ENCODE measurements around the gene FBRSL1.

DNA sequence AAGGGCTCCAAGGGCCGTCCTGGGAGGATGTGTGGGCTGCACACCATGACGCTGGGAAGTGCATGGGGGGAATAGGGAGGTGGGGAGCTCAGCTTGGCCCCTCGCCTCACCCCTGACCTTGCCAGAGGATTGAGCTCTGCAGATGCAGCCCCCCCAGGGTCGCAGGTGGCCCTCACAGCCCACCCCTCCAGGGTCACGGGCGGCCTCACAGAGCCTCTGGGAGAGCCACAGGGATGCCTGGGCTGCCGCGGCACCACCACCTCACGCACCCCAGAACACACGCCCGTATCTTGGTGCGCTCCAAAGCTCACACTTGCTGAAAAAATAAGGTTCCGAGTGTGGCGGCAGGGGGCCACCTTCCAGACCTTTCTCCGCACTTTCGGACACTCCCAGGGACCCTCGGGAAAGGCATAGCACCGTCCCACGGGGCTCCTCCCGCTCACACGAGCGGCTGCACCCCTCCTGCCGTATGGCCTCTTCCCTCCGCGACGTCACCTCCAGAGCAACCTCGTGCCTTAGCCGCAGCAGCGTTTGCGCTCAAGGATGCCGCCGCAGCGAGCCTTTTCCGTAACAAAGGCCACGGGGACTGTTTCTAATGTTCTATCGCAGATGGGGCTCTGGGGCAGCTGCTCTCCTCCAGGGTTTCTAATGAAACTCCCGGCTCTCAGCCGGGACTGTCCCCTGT is 9.9 kb upstream of the FBRSL1 start:
- no peak for TF ChIP-seq GABPA (IDR thresholded peaks at IDR 0.05; ENCODE audit: low read depth)
- TF ChIP-seq, protein P1, sequence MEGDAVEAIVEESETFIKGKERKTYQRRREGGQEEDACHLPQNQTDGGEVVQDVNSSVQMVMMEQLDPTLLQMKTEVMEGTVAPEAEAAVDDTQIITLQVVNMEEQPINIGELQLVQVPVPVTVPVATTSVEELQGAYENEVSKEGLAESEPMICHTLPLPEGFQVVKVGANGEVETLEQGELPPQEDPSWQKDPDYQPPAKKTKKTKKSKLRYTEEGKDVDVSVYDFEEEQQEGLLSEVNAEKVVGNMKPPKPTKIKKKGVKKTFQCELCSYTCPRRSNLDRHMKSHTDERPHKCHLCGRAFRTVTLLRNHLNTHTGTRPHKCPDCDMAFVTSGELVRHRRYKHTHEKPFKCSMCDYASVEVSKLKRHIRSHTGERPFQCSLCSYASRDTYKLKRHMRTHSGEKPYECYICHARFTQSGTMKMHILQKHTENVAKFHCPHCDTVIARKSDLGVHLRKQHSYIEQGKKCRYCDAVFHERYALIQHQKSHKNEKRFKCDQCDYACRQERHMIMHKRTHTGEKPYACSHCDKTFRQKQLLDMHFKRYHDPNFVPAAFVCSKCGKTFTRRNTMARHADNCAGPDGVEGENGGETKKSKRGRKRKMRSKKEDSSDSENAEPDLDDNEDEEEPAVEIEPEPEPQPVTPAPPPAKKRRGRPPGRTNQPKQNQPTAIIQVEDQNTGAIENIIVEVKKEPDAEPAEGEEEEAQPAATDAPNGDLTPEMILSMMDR (IDR thresholded peaks at IDR 0.05; ENCODE audit: insufficient read depth, low read length), result no peak
- TF ChIP-seq, protein P2, sequence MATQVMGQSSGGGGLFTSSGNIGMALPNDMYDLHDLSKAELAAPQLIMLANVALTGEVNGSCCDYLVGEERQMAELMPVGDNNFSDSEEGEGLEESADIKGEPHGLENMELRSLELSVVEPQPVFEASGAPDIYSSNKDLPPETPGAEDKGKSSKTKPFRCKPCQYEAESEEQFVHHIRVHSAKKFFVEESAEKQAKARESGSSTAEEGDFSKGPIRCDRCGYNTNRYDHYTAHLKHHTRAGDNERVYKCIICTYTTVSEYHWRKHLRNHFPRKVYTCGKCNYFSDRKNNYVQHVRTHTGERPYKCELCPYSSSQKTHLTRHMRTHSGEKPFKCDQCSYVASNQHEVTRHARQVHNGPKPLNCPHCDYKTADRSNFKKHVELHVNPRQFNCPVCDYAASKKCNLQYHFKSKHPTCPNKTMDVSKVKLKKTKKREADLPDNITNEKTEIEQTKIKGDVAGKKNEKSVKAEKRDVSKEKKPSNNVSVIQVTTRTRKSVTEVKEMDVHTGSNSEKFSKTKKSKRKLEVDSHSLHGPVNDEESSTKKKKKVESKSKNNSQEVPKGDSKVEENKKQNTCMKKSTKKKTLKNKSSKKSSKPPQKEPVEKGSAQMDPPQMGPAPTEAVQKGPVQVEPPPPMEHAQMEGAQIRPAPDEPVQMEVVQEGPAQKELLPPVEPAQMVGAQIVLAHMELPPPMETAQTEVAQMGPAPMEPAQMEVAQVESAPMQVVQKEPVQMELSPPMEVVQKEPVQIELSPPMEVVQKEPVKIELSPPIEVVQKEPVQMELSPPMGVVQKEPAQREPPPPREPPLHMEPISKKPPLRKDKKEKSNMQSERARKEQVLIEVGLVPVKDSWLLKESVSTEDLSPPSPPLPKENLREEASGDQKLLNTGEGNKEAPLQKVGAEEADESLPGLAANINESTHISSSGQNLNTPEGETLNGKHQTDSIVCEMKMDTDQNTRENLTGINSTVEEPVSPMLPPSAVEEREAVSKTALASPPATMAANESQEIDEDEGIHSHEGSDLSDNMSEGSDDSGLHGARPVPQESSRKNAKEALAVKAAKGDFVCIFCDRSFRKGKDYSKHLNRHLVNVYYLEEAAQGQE (IDR thresholded peaks at IDR 0.05; ENCODE audit: insufficient replicate concordance, low read depth), result no peak
- no peak for TF ChIP-seq POLR2AphosphoS5 (IDR thresholded peaks at IDR 0.05; ENCODE audit: low read depth)
- TF ChIP-seq SPI1 (IDR thresholded peaks at IDR 0.05; ENCODE audit: borderline replicate concordance, low read depth), result no peak

Measured in HL-60 (cell line).